ENCODE results near the gene POP5.

The POP5 gene

GRCh38 chr12:120598674-120599463, 17.7 kb upstream of the POP5 start:
- no peak overlapping the region for H3K4me3 ChIP-seq (ENCODE audit: low read depth, low read length)
- no peak for TF ChIP-seq CTCF (IDR thresholded peaks at IDR 0.05; ENCODE audit: insufficient read depth, low read depth, low read length, missing control alignments)
- DNase-seq (ENCODE audit: low read depth): no peak

GRCh38 chr12:120597861-120598260, 16.7 kb upstream of the POP5 start:
- H3K4me3 ChIP-seq (ENCODE audit: low read depth, low read length): no peak overlapping the region
- no peak for TF ChIP-seq CTCF (IDR thresholded peaks at IDR 0.05; ENCODE audit: insufficient read depth, low read depth, low read length, missing control alignments)
- DNase-seq (ENCODE audit: low read depth): no peak

- no peak for TF ChIP-seq CTCF (IDR thresholded peaks at IDR 0.05; ENCODE audit: insufficient read depth, low read depth, low read length, missing control alignments)
- H3K4me3 ChIP-seq (ENCODE audit: low read depth, low read length): no peak overlapping the region
These were observed 15.7 kb upstream of the POP5 start for GRCh38 chr12:120596901-120597300.

GRCh38 chr12:120592121-120593049, 11.2 kb upstream of the POP5 start:
- TF ChIP-seq CTCF (IDR thresholded peaks at IDR 0.05; ENCODE audit: insufficient read depth, low read depth, low read length, missing control alignments): no peak
- no peak for DNase-seq (ENCODE audit: low read depth)
- no peak overlapping the region for H3K4me3 ChIP-seq (ENCODE audit: low read depth, low read length)

More at GRCh38 chr12:120596901-120597300, 15.7 kb upstream of the POP5 start:
- no peak for DNase-seq (ENCODE audit: low read depth)

GRCh38 chr12:120590741-120591407, 9.7 kb upstream of the POP5 start:
- no peak for TF ChIP-seq CTCF (IDR thresholded peaks at IDR 0.05; ENCODE audit: insufficient read depth, low read depth, low read length, missing control alignments)
- no peak for DNase-seq (ENCODE audit: low read depth)
- no peak overlapping the region for H3K4me3 ChIP-seq (ENCODE audit: low read depth, low read length)

- TF ChIP-seq CTCF (IDR thresholded peaks at IDR 0.05; ENCODE audit: insufficient read depth, low read depth, low read length, missing control alignments): no peak
- no peak overlapping the region for H3K4me3 ChIP-seq (ENCODE audit: low read depth, low read length)
- no peak for DNase-seq (ENCODE audit: low read depth)
These were observed 8.0 kb upstream of the POP5 start for GRCh38 chr12:120588948-120589930.

Measured in GM12865 (cell line).